HepG2 (cell line): ENCODE data around the gene CD302. TPM values are rescaled to one million over a fixed set of nuclear protein-coding genes. Genes with fewer than 3 reads are reported as not detected.

Experiments used
- ATAC-seq: fragments of 200-7000 bp; cut with Tn5 transposase; 3 replicates; pipeline ENCODE4 v1.9.1; 2020; ENCODE audit warnings: mild to moderate bottlenecking, moderate library complexity
- BruUV-seq: library from RNA; stranded (reverse); fragments of 400-500 nt; replicated peaks from 2 replicates; lab custom pipeline; 2021; lab: Mats Ljungman, UMichigan
- CTCF ChIA-PET: fragments of 300-600 bp; formaldehyde crosslinking; extraction: SDS; loops from one replicate; lab custom pipeline; 2021; ENCODE audit warnings: low total read pairs, inconsistent platforms, low intra/inter-chr PET ratio; lab: Yijun Ruan, JAX
- POLR2A ChIA-PET: fragments of 350-600 bp; sonication (Branson Sonifier 250); formaldehyde crosslinking; loops from one replicate; lab custom pipeline; 2020; ENCODE audit warnings: antibody characterized with exemption, inconsistent platforms; lab: Yijun Ruan, JAX
- DNase-seq: peaks from one replicate; pipeline ENCODE4 v3.0.0-alpha.2; 2015; ENCODE audit warnings: low spot score
- FAIRE-seq: peaks from 3 replicates; lab custom pipeline; 2011; peaks lifted over from hg19 to GRCh38; lab: Jason Lieb, UNC
- H2AFZ ChIP-seq: one replicate; pipeline ENCODE4 v1.6.1; 2011; ENCODE audit warnings: low read length, inconsistent platforms
- H3K27ac ChIP-seq: fragments of 300-600 bp; 3 replicates; pipeline ENCODE4 v1.8.0; 2011; ENCODE audit warnings: mixed run types, mild to moderate bottlenecking, mixed read lengths, low read length, inconsistent platforms; ENCODE audit not compliant: insufficient read depth; ENCODE audit errors: extremely low read length
- H3K27me3 ChIP-seq, 2 experiments: fragments of 200-600 bp in 1 of 2; 2 replicates in 1 of 2; 3 replicates in 1 of 2; pipeline versions ENCODE4 v1.6.0 to v1.8.0; 2011; ENCODE audit warnings: low read length in 2 of 2, mild to moderate bottlenecking in 2 of 2, moderate library complexity in 2 of 2, inconsistent platforms in 1 of 2; ENCODE audit not compliant: insufficient read depth in 2 of 2, control insufficient read depth in 1 of 2
- H3K36me3 ChIP-seq, 2 experiments: fragments of 200-600 bp in 1 of 2; replicated peaks in 1 of 2; 2 replicates in 1 of 2; 3 replicates in 1 of 2; pipeline versions ENCODE4 v1.5.1 to v1.8.0; 2011; ENCODE audit warnings: low read length in 2 of 2, inconsistent platforms in 1 of 2; ENCODE audit not compliant: insufficient read depth in 2 of 2, control insufficient read depth in 1 of 2
- H3K4me1 ChIP-seq: 2 replicates; pipeline ENCODE4 v1.5.1; 2012; ENCODE audit warnings: low read length, inconsistent platforms; ENCODE audit not compliant: insufficient read depth
- H3K4me2 ChIP-seq: 2 replicates; pipeline ENCODE4 v1.6.0; 2011; ENCODE audit warnings: low read depth, low read length, inconsistent platforms
- H3K4me3 ChIP-seq, 3 experiments: fragments of 200-600 bp in 1 of 3; sonication (generic), shearing (Covaris generic) in 1 of 3; replicated peaks in 1 of 3; 2 replicates each; pipeline ENCODE4 v1.5.1; 2011 to 2016; ENCODE audit warnings: low read length in 3 of 3, inconsistent platforms in 2 of 3, low read depth in 2 of 3, mild to moderate bottlenecking in 2 of 3, control low read depth in 1 of 3, mixed read lengths in 1 of 3; ENCODE audit not compliant: insufficient read depth in 1 of 3
- H3K79me2 ChIP-seq: one replicate; pipeline ENCODE4 v1.6.1; 2011; ENCODE audit warnings: low read length, inconsistent platforms; ENCODE audit not compliant: insufficient read depth
- H3K9ac ChIP-seq: 2 replicates; pipeline ENCODE4 v1.6.0; 2011; ENCODE audit warnings: mild to moderate bottlenecking, low read depth, low read length, inconsistent platforms; ENCODE audit not compliant: insufficient read depth
- H3K9me3 ChIP-seq: 2 replicates; pipeline ENCODE4 v1.5.1; 2012; ENCODE audit warnings: mild to moderate bottlenecking, low read length
- H4K20me1 ChIP-seq: 2 replicates; pipeline ENCODE4 v1.6.0; 2011; ENCODE audit warnings: inconsistent platforms, mild to moderate bottlenecking, low read length, moderate library complexity; ENCODE audit not compliant: insufficient read depth
- ATF4 ChIP-seq, 2 experiments: fragments of 450-650 bp in 1 of 2; sonication (generic) in 1 of 2; formaldehyde crosslinking; IDR thresholded peaks; 2 replicates each; pipeline versions ENCODE4 v1.5.0 to v1.8.0; 2020 to 2022; ENCODE audit warnings: mild to moderate bottlenecking in 1 of 2, missing genetic modification reagents in 1 of 2
- E2F2 ChIP-seq: sonication (generic); formaldehyde crosslinking; IDR thresholded peaks from 2 replicates; pipeline ENCODE4 v1.4.0; 2020; ENCODE audit warnings: missing genetic modification reagents, borderline replicate concordance
- FOXM1 ChIP-seq: sonication (generic); formaldehyde crosslinking; IDR thresholded peaks from 2 replicates; pipeline ENCODE4 v1.5.0; 2020; ENCODE audit warnings: missing genetic modification reagents
- GPN1 ChIP-seq: sonication (generic); formaldehyde crosslinking; IDR thresholded peaks from 2 replicates; pipeline ENCODE4 v1.5.1; 2020; ENCODE audit warnings: missing genetic modification reagents, borderline replicate concordance
- MED8 ChIP-seq: sonication (generic); formaldehyde crosslinking; IDR thresholded peaks from 2 replicates; pipeline ENCODE4 v1.8.1; 2023; ENCODE audit warnings: mild to moderate bottlenecking, missing genetic modification reagents; ENCODE audit not compliant: insufficient replicate concordance
- MXI1 ChIP-seq: IDR thresholded peaks from 3 replicates; pipeline ENCODE4 v1.6.1; 2012; ENCODE audit warnings: low read depth, low read length, inconsistent platforms, borderline replicate concordance
- RBFOX2 ChIP-seq: fragments of 200-400 bp; formaldehyde crosslinking; IDR thresholded peaks from 2 replicates; pipeline ENCODE4 v1.6.1; 2017; ENCODE audit warnings: low read depth, mild to moderate bottlenecking, low read length
- SALL1 ChIP-seq: sonication (generic); formaldehyde crosslinking; IDR thresholded peaks from 2 replicates; pipeline ENCODE4 v1.8.0; 2022; ENCODE audit warnings: mild to moderate bottlenecking, missing genetic modification reagents
- SNAI1 ChIP-seq: sonication (generic); formaldehyde crosslinking; IDR thresholded peaks from 2 replicates; pipeline ENCODE4 v1.5.0; 2020; ENCODE audit warnings: mild to moderate bottlenecking, missing genetic modification reagents, borderline replicate concordance
- ZNF264 ChIP-seq: sonication (generic); formaldehyde crosslinking; IDR thresholded peaks from 2 replicates; pipeline ENCODE4 v1.4.0; 2020; ENCODE audit warnings: missing genetic modification reagents
- WGBS: methylation state at CpG from one replicate; pipeline ENCODE4 v1.1.6; 2017; ENCODE audit warnings: low lambda C conversion rate; 5-methylcytosine and 5-hydroxymethylcytosine counted together
- in situ Hi-C: cut with HindIII; loops from 2 replicates; pipeline ENCODE4 v1.10.0; 2017; ENCODE audit warnings: low pct_unique_long_range_greater_than_20kb; ENCODE audit not compliant: extremely low pct_ligation_motif_present
- intact Hi-C: fragments of 100-400 bp; cut with micrococcal nuclease; formaldehyde crosslinking; loops from one replicate; pipeline ENCODE4 v1.10.0; 2022; ENCODE audit not compliant: unreplicated experiment
- polyA plus RNA-seq, 8 experiments: library from polyadenylated mRNA; depleted of rRNA in 3 of 8; stranded (reverse) in 7 of 8; unstranded in 1 of 8; fragments of >200 nt; fragmentation: Illumina TruSeq in 4 of 8; extraction: Trizol in 4 of 8; gene quantifications; 2 replicates each; pipeline versions ENCODE4 v1.2.1 to v1.2.3, GENCODE V29; 2011 to 2016; ENCODE audit warnings: low read depth in 4 of 8, missing spikeins in 1 of 8, mixed read lengths in 1 of 8; ENCODE audit not compliant: insufficient read depth in 1 of 8
- total RNA-seq, 5 experiments: library from RNA; depleted of rRNA; stranded (reverse); fragments of >200 nt; fragmentation: Illumina TruSeq; extraction: Trizol; gene quantifications; 2 replicates each; pipeline ENCODE4 v1.2.3, GENCODE V29; 2016; ENCODE audit warnings: low read depth in 1 of 5

Gene CD302
- total and polyA plus RNA-seq, 2 of the 13 experiments (the other 11 are each of a cell fraction or from before 2014, with no cell fraction given), result 8.0 to 15.6 TPM

- TF ChIP-seq MXI1 (no peak), ATF4 (CRISPR knock-in tag; IDR thresholded peaks at IDR 0.05) (no peak), FOXM1 (CRISPR knock-in tag) (no peak), SNAI1 (no peak), RBFOX2 (no peak), MED8 (CRISPR knock-in tag) (no peak), ZNF264 (CRISPR knock-in tag) (no peak), SALL1 (CRISPR knock-in tag) (no peak), GPN1 (CRISPR knock-in tag) (no peak), E2F2 (no peak)
- CTCF ChIA-PET, result no interaction called here
These were observed 7.7 kb downstream of the CD302 start for GRCh38 chr2:159790323-159790722.

More at GRCh38 chr2:159790323-159790722, 7.7 kb downstream of the CD302 start:
- no TSS peak for BruUV-seq
- H3K27me3 ChIP-seq, result no peaks in the 10 kb centered on the region
- no peak overlapping the region for H3K4me3 ChIP-seq
- intact Hi-C loops (loop anchor here (10.0 kb wide), 1 partner anchor 176 kb away; the partner anchor contains the start of gene BAZ2B), in situ Hi-C loops (no loop called here)
- no peak overlapping the region for H3K9ac ChIP-seq
- ATAC-seq, result no peak
- H3K27ac ChIP-seq, result no peak overlapping the region
- H3K36me3 ChIP-seq, result no peaks in the 10 kb centered on the region
- H3K79me2 ChIP-seq, result peaks cover 3% of the 10 kb centered on the region
- peaks cover 1% of the 10 kb centered on the region for H3K4me1 ChIP-seq
- POLR2A ChIA-PET, result no interaction called here
- DNase-seq, result no peak
- H2AFZ ChIP-seq, result no peak overlapping the region
- no peaks in the 10 kb centered on the region for H3K9me3 ChIP-seq
- WGBS, result 96% methylated on average over 1 of the region's 1 CpG
- no peak overlapping the region for H3K4me2 ChIP-seq
- FAIRE-seq, result no peak
- H4K20me1 ChIP-seq, result no peaks in the 10 kb centered on the region
